ENCODE data around the gene STK25. TPM values are rescaled to one million over a fixed set of nuclear protein-coding genes. Genes with fewer than 3 reads are reported as not detected.

STK25 gene
- total RNA-seq, 4 donors from 2014 or later, result 159 to 427 (median 205) TPM

DNA sequence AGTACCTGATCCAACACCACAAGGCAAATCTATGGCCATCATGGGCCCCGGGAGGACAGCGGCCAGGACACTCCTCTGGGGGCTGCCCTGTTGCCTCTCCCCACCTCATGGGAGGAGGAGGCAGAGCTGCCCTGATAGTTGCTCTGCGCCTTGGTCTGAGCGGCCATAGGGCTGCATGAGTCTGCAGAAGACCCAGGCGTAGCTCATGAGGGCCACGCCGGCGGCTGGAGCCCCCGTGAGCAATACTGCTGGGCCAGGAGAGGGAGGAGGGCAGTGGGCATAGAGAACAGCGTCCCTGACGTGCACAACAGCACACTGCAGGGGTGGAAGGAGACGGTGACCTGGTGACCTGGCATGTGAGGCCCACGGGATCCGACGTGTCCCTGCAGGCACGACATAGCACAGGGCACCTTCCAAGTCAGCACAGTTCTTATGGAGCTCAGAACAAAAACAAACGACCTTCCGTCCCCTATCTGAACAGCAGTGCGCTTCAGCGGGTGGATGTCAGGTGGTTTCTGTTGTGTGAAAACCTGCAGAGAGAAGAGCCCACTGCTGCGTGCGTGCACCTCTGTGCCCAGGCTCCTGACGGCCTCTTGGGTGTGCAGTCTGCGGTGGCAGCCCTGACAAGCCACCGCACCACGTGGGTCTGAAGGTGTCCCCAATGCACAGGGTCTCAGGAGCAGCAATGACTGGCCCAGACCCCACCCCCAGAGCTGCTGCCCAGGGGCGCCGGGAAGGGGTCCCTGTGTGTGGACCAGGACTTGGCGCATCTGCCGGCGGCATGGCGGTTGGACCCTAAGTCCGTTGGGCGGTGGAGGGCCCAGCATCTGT is 13.0 kb downstream of the STK25 start:
- Histone ChIP-seq H3K27me3 (no peaks in the 10 kb centered on the region), H3K27ac (peak overlapping the region in 3 of 4 donors; percentile 20 to 82 (median 24)), H3K4me3 (no peak overlapping the region), H3K9me3 (no peaks in the 10 kb centered on the region), H3K4me1 (peaks cover 0 to 36% (median 16%) of the 10 kb centered on the region in 4 donors), H3K36me3 (peaks cover 0 to 10% (median 0%) of the 10 kb centered on the region in 4 donors)
- 80 to 87% methylated on average over 2 to 33 of the region's 34 CpGs for WGBS, 2 donors (ENCODE audit: low coverage in 1 of 2)
- TF ChIP-seq CTCF (IDR thresholded peaks at IDR 0.05), result no peak
- TF ChIP-seq POLR2A (IDR thresholded peaks at IDR 0.05), result no peak
- no peak for TF ChIP-seq POLR2AphosphoS5 (IDR thresholded peaks at IDR 0.05)
- TF ChIP-seq EP300 (IDR thresholded peaks at IDR 0.05; ENCODE audit: low read depth), result no peak
- in situ Hi-C loops (cut with MboI; ENCODE audit: low pct_ligation_motif_present in 1 of 4, low pct_unique_long_range_greater_than_20kb in 1 of 4, low sequenced_read_pairs in 3 of 4), result no loop called here
- intact Hi-C loops (cut with DNase I; ENCODE audit: low total_unique reads), result no loop called here
- DNase-seq, result no peak

DNA sequence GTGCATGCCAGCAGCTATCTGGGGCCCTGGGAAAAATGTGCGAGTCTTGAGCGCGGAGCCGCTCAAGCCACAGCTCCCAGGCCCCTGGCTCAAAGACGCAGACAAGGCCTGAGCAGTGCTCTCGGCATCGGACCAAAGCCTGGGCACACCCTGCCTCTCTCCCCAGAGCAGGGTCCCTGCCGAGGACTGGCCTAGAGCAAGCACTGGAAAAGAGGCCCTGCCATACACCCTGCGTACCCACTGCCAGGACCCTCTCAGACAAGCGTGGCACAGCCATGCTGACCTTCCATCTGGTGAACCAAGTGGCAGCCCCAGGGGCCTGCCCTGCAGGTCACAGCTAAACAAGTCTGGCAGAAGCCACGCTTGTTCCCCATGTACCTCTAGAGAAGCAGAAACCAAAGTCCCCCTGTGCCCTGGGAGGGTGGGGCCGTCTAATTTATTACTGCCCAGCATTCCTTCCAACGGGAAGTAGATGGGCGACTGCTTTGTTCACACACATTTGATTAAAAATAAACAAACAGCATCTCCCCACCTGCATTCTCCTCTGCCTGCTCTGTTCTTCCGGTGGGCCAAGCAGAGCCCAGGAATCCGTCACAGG is 14.0 kb downstream of the STK25 start:
- no peaks in the 10 kb centered on the region for H3K9me3 ChIP-seq
- intact Hi-C loops (cut with DNase I; ENCODE audit: low total_unique reads), result no loop called here
- peak overlapping the region in 3 of 4 donors; percentile 47 to 82 (median 51) for H3K27ac ChIP-seq
- H3K36me3 ChIP-seq, result peaks cover 0 to 10% (median 0%) of the 10 kb centered on the region in 4 donors
- H3K4me3 ChIP-seq, result no peak overlapping the region
- peaks cover 0 to 46% (median 25%) of the 10 kb centered on the region in 4 donors for H3K4me1 ChIP-seq
- DNase-seq, result peak; percentile 56
- TF ChIP-seq POLR2A (IDR thresholded peaks at IDR 0.05) (no peak), CTCF (IDR thresholded peaks at IDR 0.05) (no peak), EP300 (IDR thresholded peaks at IDR 0.05; ENCODE audit: low read depth) (no peak), POLR2AphosphoS5 (IDR thresholded peaks at IDR 0.05) (no peak)
- in situ Hi-C loops (cut with MboI; ENCODE audit: low pct_ligation_motif_present in 1 of 4, low pct_unique_long_range_greater_than_20kb in 1 of 4, low sequenced_read_pairs in 3 of 4), result no loop called here
- no peaks in the 10 kb centered on the region for H3K27me3 ChIP-seq
- WGBS, 2 donors (ENCODE audit: low coverage in 1 of 2), result 71% methylated on average over 13 of the region's 16 CpGs; no CpG with 5 or more reads in 1 of the 2 donors

GRCh38 chr2:241493092-241493491 is 15.3 kb downstream of the STK25 start:
- 91% methylated on average over 10 of the region's 10 CpGs; no CpG with 5 or more reads in 1 of the 2 donors for WGBS, 2 donors (ENCODE audit: low coverage in 1 of 2)
- no peaks in the 10 kb centered on the region for H3K27me3 ChIP-seq
- peaks cover 0 to 49% (median 25%) of the 10 kb centered on the region in 4 donors for H3K4me1 ChIP-seq
- peaks cover 0 to 10% (median 0%) of the 10 kb centered on the region in 4 donors for H3K36me3 ChIP-seq
- in situ Hi-C loops (cut with MboI; ENCODE audit: low pct_ligation_motif_present in 1 of 4, low pct_unique_long_range_greater_than_20kb in 1 of 4, low sequenced_read_pairs in 3 of 4), result no loop called here
- H3K27ac ChIP-seq, result no peak overlapping the region
- no peaks in the 10 kb centered on the region for H3K9me3 ChIP-seq
- DNase-seq, result no peak
- H3K4me3 ChIP-seq, result no peak overlapping the region
- TF ChIP-seq EP300 (IDR thresholded peaks at IDR 0.05; ENCODE audit: low read depth) (no peak), CTCF (IDR thresholded peaks at IDR 0.05) (no peak), POLR2A (IDR thresholded peaks at IDR 0.05) (no peak), POLR2AphosphoS5 (IDR thresholded peaks at IDR 0.05) (no peak)
- intact Hi-C loops (cut with DNase I; ENCODE audit: low total_unique reads), result no loop called here

- no peaks in the 10 kb centered on the region for H3K27me3 ChIP-seq
- H3K36me3 ChIP-seq, result peaks cover 0 to 10% (median 0%) of the 10 kb centered on the region in 4 donors
- H3K4me3 ChIP-seq, result no peak overlapping the region
- H3K27ac ChIP-seq, result no peak overlapping the region
- in situ Hi-C loops (cut with MboI; ENCODE audit: low pct_ligation_motif_present in 1 of 4, low pct_unique_long_range_greater_than_20kb in 1 of 4, low sequenced_read_pairs in 3 of 4), result no loop called here
- intact Hi-C loops (cut with DNase I; ENCODE audit: low total_unique reads), result no loop called here
- DNase-seq, result no peak
- H3K9me3 ChIP-seq, result no peaks in the 10 kb centered on the region
- peaks cover 0 to 39% (median 23%) of the 10 kb centered on the region in 4 donors for H3K4me1 ChIP-seq
- TF ChIP-seq EP300 (IDR thresholded peaks at IDR 0.05; ENCODE audit: low read depth) (no peak), POLR2AphosphoS5 (IDR thresholded peaks at IDR 0.05) (no peak), CTCF (IDR thresholded peaks at IDR 0.05) (no peak), POLR2A (IDR thresholded peaks at IDR 0.05) (no peak)
- WGBS, 2 donors (ENCODE audit: low coverage in 1 of 2), result 91% methylated on average over 7 of the region's 7 CpGs; no CpG with 5 or more reads in 1 of the 2 donors
These were observed 16.2 kb downstream of the STK25 start for GRCh38 chr2:241492174-241492565.

Measured in transverse colon (tissue), 4 donors.